Inferior parietal cortex (tissue), 1 donor: ENCODE data around the gene TRIAP1.
"Not testable (repeated sequence)": the region's sequence is repeated elsewhere in the genome, so short reads cannot be mapped to it uniquely, and the experiment has no call there.

ENCODE experiments used
- DNase-seq: peaks from one replicate; pipeline ENCODE4 v3.0.0-alpha.2; 2016; ENCODE audit errors: extremely low spot score

TRIAP1 gene

DNA sequence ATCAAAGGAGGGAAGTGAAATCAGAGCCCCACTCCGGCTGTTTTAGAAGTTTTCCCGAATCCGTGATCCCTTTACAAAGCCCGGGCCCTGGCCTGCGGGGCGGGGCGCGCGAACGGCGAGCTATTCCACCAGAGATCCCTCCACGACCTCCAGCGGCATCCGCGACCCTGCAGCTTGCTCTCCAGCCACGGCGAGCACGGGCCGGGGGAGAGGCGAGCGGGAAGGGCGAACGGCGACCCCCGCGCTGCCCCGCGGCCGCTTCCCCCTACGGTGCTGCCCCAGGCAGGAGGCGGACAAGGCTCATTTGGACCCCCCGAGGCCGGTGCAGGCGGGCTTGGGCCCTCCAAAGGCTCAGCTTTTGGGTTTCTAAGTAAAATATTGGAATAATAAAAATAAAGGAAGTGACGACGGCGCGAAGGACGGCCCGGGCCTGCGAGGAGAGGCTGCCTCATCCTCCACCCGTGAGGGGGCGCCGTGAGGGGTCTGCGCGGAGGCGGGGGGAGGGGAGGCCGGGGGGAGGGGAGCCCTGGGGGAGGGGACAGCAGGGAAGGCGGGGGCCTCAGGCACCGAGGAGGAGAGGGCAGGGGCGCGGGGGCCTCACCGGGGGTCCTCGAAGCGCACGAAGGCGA, 22.8 kb upstream of the TRIAP1 start:
- DNase-seq = no peak

- DNase-seq = no peak
Observed at GRCh38 chr12:120468325-120468820, 22.2 kb upstream of the TRIAP1 start.

DNA sequence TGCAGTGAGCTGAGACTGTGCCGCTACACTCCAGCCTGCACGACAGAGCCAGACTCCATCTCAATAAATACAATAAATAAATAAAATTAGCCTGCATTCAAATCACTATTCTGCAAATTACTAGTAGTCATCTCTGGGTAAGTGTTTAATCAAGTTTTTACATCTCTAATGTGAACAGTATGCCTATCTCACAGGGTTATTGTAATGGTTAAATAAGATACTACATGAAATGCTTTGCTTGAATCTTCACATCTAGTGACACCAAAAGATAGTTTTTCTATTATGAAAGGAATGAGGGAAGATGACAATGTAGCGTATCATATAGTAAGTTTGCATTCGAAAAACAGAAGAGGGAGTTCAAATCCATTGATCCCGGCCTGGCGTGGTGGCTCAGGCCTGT, 21.3 kb upstream of the TRIAP1 start:
- DNase-seq = no peak

DNA sequence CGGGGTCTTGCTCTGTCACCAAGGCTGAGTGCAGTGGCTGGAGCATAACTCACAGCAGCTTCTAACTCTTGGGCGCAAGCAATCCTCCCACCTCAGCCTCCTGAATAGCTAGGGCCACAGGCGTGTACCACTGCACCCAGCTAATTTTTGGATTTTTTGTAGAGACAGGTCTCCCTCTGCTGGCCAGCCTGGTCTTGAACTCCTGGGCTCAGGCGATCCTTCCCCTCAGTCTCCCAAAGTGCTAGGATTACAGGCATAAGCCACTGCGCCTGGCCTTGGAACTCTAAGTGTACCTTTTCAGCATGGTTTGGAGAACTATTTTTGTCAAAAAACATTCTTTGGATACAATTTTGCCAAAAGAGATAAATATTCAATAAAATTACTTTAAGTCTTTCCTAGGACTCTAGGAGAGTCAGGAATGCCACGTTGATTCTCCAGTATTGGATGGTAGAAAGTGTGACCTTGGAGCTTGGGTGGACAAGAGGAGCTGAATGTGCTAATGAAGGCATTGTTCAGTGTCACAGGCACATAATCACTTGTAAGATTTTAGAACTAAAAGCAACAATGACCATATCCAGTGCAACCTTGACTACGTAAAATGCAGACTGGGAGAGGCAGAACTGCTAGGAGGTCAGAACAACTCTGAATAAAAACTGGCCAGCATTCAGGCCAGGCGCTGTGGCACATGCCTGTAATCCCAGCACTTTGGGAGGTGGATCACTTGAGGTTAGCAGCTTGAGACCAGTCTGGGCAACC, 20.6 kb upstream of the TRIAP1 start:
- DNase-seq = no peak

DNA sequence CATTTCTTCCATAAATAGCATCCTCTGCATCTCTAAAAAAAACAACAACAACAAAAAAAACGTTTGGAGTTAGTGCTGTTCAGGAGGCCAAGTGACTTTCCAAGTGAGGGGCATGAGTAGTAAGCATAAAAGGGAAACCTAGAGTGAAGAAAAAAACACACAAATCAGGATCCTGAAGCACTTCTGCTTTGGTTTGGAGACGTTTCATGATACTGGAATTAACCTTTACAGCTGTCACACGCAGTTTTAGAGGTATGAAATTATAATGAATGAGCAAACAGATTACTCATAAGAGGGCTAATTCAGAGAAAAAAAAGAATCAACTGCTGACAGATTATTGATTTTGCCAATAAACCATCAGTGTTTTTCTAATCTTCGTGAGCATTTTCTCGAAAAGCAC, 19.6 kb upstream of the TRIAP1 start:
- DNase-seq = no peak

- no peak for DNase-seq
Observed at GRCh38 chr12:120463712-120464111, 17.5 kb upstream of the TRIAP1 start.

DNA sequence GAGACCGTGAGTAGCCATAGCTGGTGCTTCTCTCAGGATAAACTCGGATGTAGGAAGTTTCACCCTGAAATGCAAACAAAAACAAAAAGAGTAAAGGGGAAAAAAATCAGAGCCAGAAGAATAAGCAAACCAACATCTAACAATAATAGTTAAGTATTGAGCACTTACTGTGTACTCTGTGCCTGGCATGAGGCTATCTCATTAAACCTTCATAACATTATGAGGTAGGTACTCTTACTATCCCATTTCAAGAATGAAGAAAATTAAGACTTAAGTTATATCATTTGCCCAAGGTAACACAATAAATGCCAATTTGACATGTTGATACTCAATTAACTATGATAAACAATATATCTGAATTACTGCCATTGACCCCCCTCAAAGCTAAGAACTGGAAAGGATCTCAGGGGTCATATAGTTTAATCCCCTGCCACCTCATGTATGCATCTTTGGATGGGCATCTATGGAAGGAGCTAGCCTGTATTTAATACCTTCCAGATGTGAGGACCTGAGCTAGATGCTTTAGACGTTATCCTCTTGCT, 16.0 kb upstream of the TRIAP1 start:
- no peak for DNase-seq

GRCh38 chr12:120460157-120460556, 14.0 kb upstream of the TRIAP1 start:
- DNase-seq = no peak

DNA sequence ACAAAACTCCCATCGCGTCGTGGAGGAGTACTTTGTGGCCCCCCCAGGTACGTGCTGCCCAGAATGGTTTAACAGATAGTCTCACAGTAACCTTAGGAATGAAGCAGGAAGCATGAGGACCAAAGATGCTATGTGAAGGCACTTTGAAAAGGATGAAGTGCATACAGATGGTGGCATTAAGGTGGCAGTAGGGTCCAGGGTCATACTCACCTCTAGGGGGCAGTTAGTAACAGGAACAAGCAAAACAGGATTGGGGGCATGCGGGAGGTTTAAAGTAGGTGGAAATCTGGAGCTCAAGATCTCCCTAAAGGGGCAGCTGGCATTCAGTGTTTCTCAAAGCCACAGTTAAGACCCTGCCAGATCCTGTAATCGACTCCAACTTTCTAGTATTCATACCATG, 10.9 kb upstream of the TRIAP1 start:
- DNase-seq = no peak

DNA sequence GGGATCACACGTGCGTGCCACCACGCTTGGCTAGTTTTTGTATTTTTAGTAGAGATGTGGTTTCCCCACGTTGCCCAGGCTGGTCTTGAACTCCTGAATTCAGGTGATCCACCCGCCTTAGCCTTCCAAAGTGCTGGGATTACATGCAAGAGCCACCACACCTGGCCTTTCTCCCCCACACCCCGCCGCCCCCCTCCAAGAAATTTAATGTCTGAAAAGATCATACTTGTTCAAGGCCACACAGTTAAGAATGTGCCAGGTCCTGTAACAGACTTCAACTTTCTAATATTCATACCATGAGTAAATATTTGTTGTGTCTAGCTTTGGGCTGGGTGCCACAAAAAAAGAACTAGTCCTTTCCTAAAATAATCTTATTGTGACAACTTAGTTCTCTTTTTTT, 9.1 kb upstream of the TRIAP1 start:
- no peak for DNase-seq

- DNase-seq = no peak
Observed at GRCh38 chr12:120453977-120454376, 7.8 kb upstream of the TRIAP1 start.

DNA sequence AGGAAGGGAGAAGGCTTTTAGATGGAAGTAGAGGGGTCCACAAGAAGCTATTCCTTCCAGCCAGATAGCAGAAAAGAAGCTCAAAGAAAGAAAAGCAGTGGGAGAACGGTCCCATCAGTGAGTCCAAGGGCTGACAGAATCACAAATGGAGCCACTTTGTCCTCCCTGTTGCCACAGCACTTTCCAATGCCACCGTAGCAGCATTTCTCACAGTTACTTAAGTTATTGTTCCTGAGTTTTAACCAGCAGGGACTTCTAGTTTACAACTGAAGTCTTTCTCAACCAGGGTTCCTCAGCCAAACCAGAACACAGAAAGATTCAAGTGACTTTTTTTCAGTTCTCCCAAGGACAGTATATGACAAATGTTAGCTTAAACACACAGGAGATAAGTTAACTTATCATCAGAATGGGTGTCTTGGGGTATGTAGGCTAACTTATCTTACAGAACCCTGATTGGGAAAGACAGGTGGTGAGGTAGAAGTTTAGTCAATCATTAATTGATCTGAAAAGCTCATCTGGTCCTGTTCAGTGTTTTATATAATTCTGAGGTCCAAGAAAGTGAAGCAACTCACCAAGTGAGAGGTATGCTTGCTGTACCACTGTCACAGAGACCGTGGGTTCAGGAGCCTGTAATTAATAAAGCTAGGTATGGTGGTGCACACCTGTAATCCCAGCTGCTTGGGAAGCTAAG, 7.0 kb upstream of the TRIAP1 start:
- no peak for DNase-seq

- DNase-seq = not testable (repeated sequence)
Observed at GRCh38 chr12:120452524-120452923, 6.3 kb upstream of the TRIAP1 start.

DNA sequence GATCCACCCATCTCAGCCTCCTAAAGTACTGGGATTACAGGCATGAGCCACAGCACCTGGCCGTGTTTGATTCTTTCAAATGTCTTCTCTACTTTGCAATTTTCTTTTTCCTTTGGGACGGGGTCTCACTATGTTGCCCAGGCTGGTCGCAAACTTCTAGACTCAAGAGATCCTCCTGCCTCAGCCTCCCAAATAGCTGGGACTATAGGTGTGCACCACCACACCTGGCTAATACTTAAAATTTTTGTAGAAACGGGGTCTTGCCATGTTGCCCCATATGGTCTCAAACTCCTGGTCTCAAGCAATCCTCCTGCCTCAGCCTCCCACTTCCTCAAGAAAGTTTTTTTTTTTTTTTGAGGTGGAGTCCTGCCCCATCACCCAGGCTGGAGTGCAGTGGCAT, 1.8 kb upstream of the TRIAP1 start:
- DNase-seq = no peak

- not testable (repeated sequence) for DNase-seq
Observed at GRCh38 chr12:120446844-120447178, 627 bp upstream of the TRIAP1 start.

DNA sequence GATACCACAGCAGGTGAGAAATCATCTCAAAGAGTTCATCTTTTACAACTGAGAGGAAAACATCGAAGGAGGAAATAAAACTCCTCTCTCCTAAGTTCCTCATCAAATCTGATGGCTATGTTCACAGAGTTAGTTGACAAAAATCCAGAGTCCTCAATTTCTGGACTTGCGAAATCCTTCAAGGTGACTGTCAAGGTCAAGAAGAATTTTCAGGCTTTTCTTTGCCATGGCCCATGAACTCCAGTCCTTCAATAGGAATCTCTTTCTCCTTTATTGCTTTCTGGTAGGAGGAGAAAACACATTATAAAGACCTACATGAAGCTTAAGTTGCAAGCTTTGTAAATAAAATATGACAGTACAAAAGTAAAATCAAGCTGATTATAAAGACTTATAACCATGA, 1.5 kb downstream of the TRIAP1 start:
- no peak for DNase-seq

DNA sequence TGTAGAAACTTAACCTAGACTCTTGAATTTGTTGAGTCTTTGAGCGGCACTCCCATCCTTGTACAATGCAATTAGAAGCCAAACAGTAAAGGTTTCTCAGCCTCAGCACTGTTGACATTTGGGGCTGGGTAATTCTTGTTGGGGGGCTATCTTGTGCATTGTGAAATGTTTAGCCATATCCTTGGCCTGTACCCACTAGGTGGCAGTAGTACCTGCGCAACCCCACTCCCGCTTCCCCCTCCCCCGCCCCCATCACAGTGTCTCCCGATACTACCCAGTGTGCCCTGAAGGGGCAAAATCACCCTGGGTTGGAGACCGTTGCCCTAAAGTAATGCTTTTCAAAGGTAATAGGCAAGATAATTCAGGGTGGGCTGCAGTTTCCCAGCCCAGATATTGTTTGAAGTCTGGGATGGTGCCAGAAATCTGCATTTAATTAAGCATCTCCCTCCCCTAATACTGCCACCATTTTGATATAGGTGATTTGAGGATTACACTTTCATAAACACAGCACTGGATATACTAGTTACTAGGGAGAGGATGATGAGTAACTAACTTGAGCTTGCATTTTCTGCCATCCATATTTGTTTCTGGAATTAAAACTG, 6.4 kb downstream of the TRIAP1 start:
- DNase-seq = peak; percentile 25

DNA sequence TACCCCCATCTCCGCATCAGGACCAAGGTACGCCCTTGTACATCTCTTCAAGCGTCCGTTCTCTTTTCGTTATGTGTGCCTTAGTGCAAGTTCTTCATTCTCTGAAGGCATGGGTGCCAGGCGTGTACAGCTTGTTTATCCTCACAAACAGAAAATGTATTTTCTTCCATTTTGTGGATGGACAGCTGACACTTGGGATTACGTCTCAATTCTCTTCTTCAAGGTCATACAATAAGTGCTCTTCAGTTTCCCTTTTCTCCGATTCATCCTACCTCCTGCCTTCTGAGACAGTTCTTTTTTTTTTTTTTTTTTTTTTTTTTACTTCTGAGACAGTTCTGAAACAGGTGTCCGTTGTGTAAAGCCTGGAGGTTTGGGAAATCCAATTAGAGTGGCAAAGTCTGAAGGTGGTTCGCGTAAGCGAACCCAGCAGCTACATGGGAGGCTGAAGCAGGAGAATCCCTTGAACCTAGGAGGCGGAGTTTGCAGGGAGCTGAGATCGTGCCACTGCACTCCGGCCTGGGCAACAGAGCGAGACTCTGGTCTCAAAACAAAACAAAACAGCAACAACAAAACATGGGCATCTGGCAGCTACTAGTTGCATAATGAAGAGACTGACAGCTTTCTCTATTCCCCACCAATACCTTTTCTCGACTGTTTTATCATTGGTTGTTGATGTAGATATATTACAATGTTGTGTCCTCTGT, 7.5 kb downstream of the TRIAP1 start:
- no peak for DNase-seq

GRCh38 chr12:120437735-120438494, 8.3 kb downstream of the TRIAP1 start, which contains the start of gene COX6A1:
Gene COX6A1, plus strand, starts transcription at chr12:120438113. Its CDS starts 14 bp downstream, at chr12:120438127.
- peak; percentile 98 for DNase-seq

GRCh38 chr12:120432772-120433525, 13.2 kb downstream of the TRIAP1 start:
- no peak for DNase-seq
